ENCODE data around the gene NOB1. TPM values are rescaled to one million over a fixed set of nuclear protein-coding genes. Genes with fewer than 3 reads are reported as not detected.

NOB1 gene
- total and polyA plus RNA-seq, 2 donors (not counting 1 experiment from before 2014, with no cell fraction given), result 42.3 to 44.9 TPM

DNA sequence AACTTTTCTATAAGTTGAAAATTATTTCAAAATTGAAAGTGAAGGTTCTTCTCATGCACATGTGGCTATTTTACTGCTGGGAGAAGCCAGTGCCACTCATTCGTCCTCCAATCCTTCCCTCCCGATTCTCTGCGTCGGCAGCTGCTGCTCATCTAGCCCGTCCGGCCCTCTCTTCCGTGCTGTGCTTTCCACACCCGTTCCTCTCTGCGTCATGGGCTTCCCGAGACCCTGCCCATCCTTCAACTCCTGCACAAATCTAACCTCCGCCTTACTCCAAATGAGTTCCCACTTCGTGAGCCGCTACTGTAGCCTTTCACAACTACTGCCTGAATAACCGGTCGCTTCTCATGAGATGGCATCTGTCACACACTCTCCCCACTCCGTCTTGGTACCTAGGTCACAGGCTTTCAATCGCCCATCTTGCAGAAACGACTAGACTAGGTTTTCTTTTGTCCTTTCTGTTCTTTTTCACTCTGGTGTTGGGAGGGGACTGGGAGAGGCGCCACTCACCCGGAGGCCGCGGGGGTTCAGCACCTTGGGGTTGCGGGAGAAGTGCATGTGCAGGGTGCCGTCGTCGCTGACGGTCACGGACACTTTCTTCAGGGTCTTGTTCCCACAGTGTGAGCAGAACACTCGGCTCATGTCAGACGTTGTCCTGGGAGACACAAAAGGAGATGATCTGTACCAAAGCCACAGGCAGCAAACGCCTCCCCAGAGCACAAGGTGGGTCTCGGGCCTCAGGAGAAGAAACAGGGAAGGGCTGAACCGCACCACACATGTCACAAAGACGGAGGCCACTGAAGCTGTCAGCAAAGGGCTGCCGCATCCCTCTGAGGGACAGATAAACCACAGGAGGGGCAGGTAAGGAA is 10.1 kb downstream of the NOB1 start:
- Histone ChIP-seq H3K4me2 (replicated peaks; ENCODE audit: low read depth, low read length, poor library complexity, severe bottlenecking) (no peak overlapping the region), H3K4me1 (ENCODE audit: control insufficient read depth in 2 of 2, insufficient read depth in 2 of 2, low read length in 2 of 2) (no peaks in the 10 kb centered on the region), H3K4me3 (ENCODE audit: control extremely low read depth in 1 of 5, extremely low read depth in 1 of 5, insufficient read depth in 1 of 5, low read depth in 2 of 5, low read length in 4 of 5) (no peak overlapping the region), H3K36me3 (replicated peaks in 1 of 2; ENCODE audit: control extremely low read depth in 1 of 2, control insufficient read depth in 1 of 2, extremely low read depth in 1 of 2, insufficient read depth in 2 of 2, low read length in 1 of 2) (peaks cover 3 to 80% of the 10 kb centered on the region in 2 experiments), H2AFZ (ENCODE audit: insufficient read depth, low read depth, low read length, poor library complexity, severe bottlenecking) (no peak overlapping the region), H4K20me1 (ENCODE audit: control insufficient read depth, insufficient read depth, low read length, poor library complexity, severe bottlenecking) (peaks cover 12% of the 10 kb centered on the region), H3K27me3 (replicated peaks in 1 of 4; ENCODE audit: control extremely low read depth in 1 of 4, control insufficient read depth in 3 of 4, insufficient read depth in 4 of 4, low read length in 3 of 4) (no peaks in the 10 kb centered on the region), H3K79me2 (ENCODE audit: control insufficient read depth, insufficient read depth, low read length) (peaks cover 9% of the 10 kb centered on the region), H3K9ac (ENCODE audit: low read length) (no peak overlapping the region), H3K9me3 (ENCODE audit: control extremely low read depth in 1 of 3, control insufficient read depth in 2 of 3, insufficient read depth in 1 of 3, low read length in 2 of 3) (no peaks in the 10 kb centered on the region), H3K27ac (ENCODE audit: low read length in 2 of 2) (no peak overlapping the region)
- no peaks in the 10 kb centered on the region for H3K27me3 Mint-ChIP-seq
- 97% methylated on average over 32 of the region's 35 CpGs for WGBS (ENCODE audit: insufficient coverage)
- CTCF ChIA-PET, result no interaction called here
- no peak for DNase-seq
- H3K4me3 Mint-ChIP-seq, result no peak overlapping the region
- no peak for ATAC-seq (ENCODE audit: low read depth)
- no peaks in the 10 kb centered on the region for H3K9me3 Mint-ChIP-seq (ENCODE audit: insufficient read depth)
- H3K27ac Mint-ChIP-seq, result no peak overlapping the region
- no peaks in the 10 kb centered on the region for H3K4me1 Mint-ChIP-seq
- POLR2A ChIA-PET, result no interaction called here
- intact Hi-C loops (cut with micrococcal nuclease), result no loop called here
- TF ChIP-seq EZH2 (IDR thresholded peaks at IDR 0.05; ENCODE audit: borderline replicate concordance, insufficient read depth, low read depth, low read length, poor library complexity, severe bottlenecking) (no peak), CTCF (IDR thresholded peaks at IDR 0.05) (no peak)

Data from B cell (primary cell).